Superior temporal gyrus (tissue), 1 donor: Measurements from ENCODE around the gene SIK2.
"Not testable (repeated sequence)": the region's sequence is repeated elsewhere in the genome, so short reads cannot be mapped to it uniquely, and the experiment has no call there.

Experiments
- DNase-seq: peaks from one replicate; pipeline ENCODE4 v3.0.0-alpha.2; 2016; ENCODE audit errors: extremely low spot score

SIK2 gene

GRCh38 chr11:111759778-111760407, 157.6 kb downstream of the SIK2 start:
- no peak for DNase-seq

- no peak for DNase-seq
Measured at GRCh38 chr11:111761036-111761435, 158.8 kb downstream of the SIK2 start.

- no peak for DNase-seq
Measured at GRCh38 chr11:111762526-111762925, 160.3 kb downstream of the SIK2 start.

- peak; percentile 80 for DNase-seq
Measured at GRCh38 chr11:111762981-111763643, 160.9 kb downstream of the SIK2 start.

- no peak for DNase-seq
Measured at GRCh38 chr11:111764621-111765020, 162.4 kb downstream of the SIK2 start.

GRCh38 chr11:111765320-111765983, 163.2 kb downstream of the SIK2 start:
- peak; percentile 62 for DNase-seq

GRCh38 chr11:111765984-111766833, 164.0 kb downstream of the SIK2 start, which contains the start of gene PPP2R1B:
PPP2R1B (minus strand) TSS chr11:111766389; CDS start chr11:111766361, 28 bp downstream.
- DNase-seq = peak; percentile 83

GRCh38 chr11:111766834-111767142, 164.5 kb downstream of the SIK2 start:
- no peak for DNase-seq

- no peak for DNase-seq
Measured at GRCh38 chr11:111770581-111771134, 168.4 kb downstream of the SIK2 start.

GRCh38 chr11:111771205-111771604, 169.0 kb downstream of the SIK2 start:
- DNase-seq = not testable (repeated sequence)

GRCh38 chr11:111772535-111772934, 170.3 kb downstream of the SIK2 start:
- DNase-seq = no peak

GRCh38 chr11:111774955-111775710, 172.9 kb downstream of the SIK2 start:
- no peak for DNase-seq

GRCh38 chr11:111776398-111777093, 174.3 kb downstream of the SIK2 start:
- no peak for DNase-seq

GRCh38 chr11:111777094-111778046, 175.1 kb downstream of the SIK2 start:
- DNase-seq = peak; percentile 95

- DNase-seq = no peak
Measured at GRCh38 chr11:111778047-111778558, 175.9 kb downstream of the SIK2 start.

- no peak for DNase-seq
Measured at GRCh38 chr11:111779118-111779517, 176.9 kb downstream of the SIK2 start.
